Activated CD8-positive, alpha-beta memory T cell treated with anti-CD3 and anti-CD28 coated beads for 48 hours (primary cell): ENCODE data around the gene SMYD1.
"Not testable (repeated sequence)": the region's sequence is repeated elsewhere in the genome, so short reads cannot be mapped to it uniquely, and the experiment has no call there.

Source experiments
- DNase-seq, 3 experiments: peaks; one replicate each; pipeline ENCODE4 v3.0.0-alpha.2; 2020; ENCODE audit warnings: low read depth in 2 of 3, low spot score in 2 of 3

The SMYD1 gene

GRCh38 chr2:88067598-88067997, at the start of gene SMYD1:
Gene SMYD1, plus strand, starts transcription at chr2:88067825. Its CDS starts 40 bp downstream, at chr2:88067865.
- no peak for DNase-seq

GRCh38 chr2:88018077-88018805, 49.4 kb upstream of the SMYD1 start:
- DNase-seq, result not testable (repeated sequence)

GRCh38 chr2:88018909-88019308, 48.7 kb upstream of the SMYD1 start:
- DNase-seq, result no peak

GRCh38 chr2:88019985-88020384, 47.6 kb upstream of the SMYD1 start:
- DNase-seq, result no peak

- no peak for DNase-seq
These were observed 45.0 kb upstream of the SMYD1 start for GRCh38 chr2:88022669-88022921.

GRCh38 chr2:88024509-88024908, 43.1 kb upstream of the SMYD1 start:
- DNase-seq, result no peak

GRCh38 chr2:88027697-88028389, 39.8 kb upstream of the SMYD1 start:
- no peak for DNase-seq

GRCh38 chr2:88028931-88029330, 38.7 kb upstream of the SMYD1 start:
- DNase-seq, result no peak

GRCh38 chr2:88032070-88032702, 35.4 kb upstream of the SMYD1 start:
- no peak for DNase-seq

- no peak for DNase-seq
These were observed 31.4 kb upstream of the SMYD1 start for GRCh38 chr2:88036182-88036581.

- DNase-seq, result no peak
These were observed 31.0 kb upstream of the SMYD1 start for GRCh38 chr2:88036606-88037005.

GRCh38 chr2:88038263-88039105, 29.1 kb upstream of the SMYD1 start:
- DNase-seq, result no peak

GRCh38 chr2:88042476-88042875, 25.1 kb upstream of the SMYD1 start:
- no peak for DNase-seq

- not testable (repeated sequence) for DNase-seq
These were observed 22.1 kb upstream of the SMYD1 start for GRCh38 chr2:88045561-88045960.

- DNase-seq, result no peak
These were observed 19.1 kb upstream of the SMYD1 start for GRCh38 chr2:88048541-88048940.

- DNase-seq, result no peak
These were observed 18.0 kb upstream of the SMYD1 start for GRCh38 chr2:88049622-88050021.

GRCh38 chr2:88051792-88052191, 15.8 kb upstream of the SMYD1 start:
- DNase-seq, result no peak

- no peak for DNase-seq
These were observed 14.3 kb upstream of the SMYD1 start for GRCh38 chr2:88053296-88053695.

GRCh38 chr2:88053934-88054781, 13.5 kb upstream of the SMYD1 start:
- DNase-seq, result no peak

GRCh38 chr2:88054782-88055370, 12.7 kb upstream of the SMYD1 start:
- DNase-seq, result no peak
